ENCODE measurements around the gene NOTCH2.
"Not testable (repeated sequence)": the region's sequence is repeated elsewhere in the genome, so short reads cannot be mapped to it uniquely, and the experiment has no call there.

DNA sequence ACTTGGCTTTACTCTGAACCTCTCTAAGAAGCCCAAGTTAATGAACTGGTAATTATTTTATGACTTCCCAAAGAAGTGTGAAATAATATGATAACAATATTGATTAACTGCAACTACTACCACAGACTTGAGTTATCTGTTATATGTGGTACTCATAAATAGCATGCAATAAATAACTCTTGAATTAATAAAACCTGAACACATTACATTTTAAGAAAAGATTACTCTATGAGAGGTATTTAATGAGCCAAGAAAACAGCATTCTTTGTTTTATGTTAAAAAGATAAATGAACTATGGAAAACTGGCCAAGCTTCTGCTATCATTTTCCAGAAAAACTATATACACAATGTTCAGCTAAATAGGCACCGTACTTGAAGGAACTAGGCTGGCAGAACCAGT is 45.7 kb downstream of the NOTCH2 start:
- TF ChIP-seq, protein P1, sequence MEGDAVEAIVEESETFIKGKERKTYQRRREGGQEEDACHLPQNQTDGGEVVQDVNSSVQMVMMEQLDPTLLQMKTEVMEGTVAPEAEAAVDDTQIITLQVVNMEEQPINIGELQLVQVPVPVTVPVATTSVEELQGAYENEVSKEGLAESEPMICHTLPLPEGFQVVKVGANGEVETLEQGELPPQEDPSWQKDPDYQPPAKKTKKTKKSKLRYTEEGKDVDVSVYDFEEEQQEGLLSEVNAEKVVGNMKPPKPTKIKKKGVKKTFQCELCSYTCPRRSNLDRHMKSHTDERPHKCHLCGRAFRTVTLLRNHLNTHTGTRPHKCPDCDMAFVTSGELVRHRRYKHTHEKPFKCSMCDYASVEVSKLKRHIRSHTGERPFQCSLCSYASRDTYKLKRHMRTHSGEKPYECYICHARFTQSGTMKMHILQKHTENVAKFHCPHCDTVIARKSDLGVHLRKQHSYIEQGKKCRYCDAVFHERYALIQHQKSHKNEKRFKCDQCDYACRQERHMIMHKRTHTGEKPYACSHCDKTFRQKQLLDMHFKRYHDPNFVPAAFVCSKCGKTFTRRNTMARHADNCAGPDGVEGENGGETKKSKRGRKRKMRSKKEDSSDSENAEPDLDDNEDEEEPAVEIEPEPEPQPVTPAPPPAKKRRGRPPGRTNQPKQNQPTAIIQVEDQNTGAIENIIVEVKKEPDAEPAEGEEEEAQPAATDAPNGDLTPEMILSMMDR (IDR thresholded peaks at IDR 0.05) = not testable (repeated sequence)
- not testable (repeated sequence) for TF ChIP-seq POLR2A (IDR thresholded peaks at IDR 0.05)
